Psoas muscle (tissue), 8 donors: ENCODE measurements around the gene PHF2. TPM values are rescaled to one million over a fixed set of nuclear protein-coding genes. Genes with fewer than 3 reads are reported as not detected.
A peak's percentile ranks its signal among the peaks of the same experiment; 100 is the strongest.

Source experiments
- ATAC-seq, 4 donors: fragments of 200-7000 bp; cut with Tn5 transposase; one replicate each; pipeline ENCODE4 v1.9.1; 2020; ENCODE audit warnings: moderate library complexity in 3 of 4, mild to moderate bottlenecking in 2 of 4
- DNase-seq, 2 donors: peaks; one replicate each; pipeline ENCODE4 v3.0.0-alpha.2; 2020
- H3K27ac ChIP-seq: fragments of 200-600 bp; one replicate; pipeline ENCODE4 v1.8.0; 2022
- H3K27me3 ChIP-seq, 3 donors: fragments of 200-600 bp in 1 of 3; one replicate each; pipeline versions ENCODE4 v1.6.1 to v1.8.0; 2013 to 2022; ENCODE audit warnings: low read length in 2 of 3, mild to moderate bottlenecking in 2 of 3, moderate library complexity in 1 of 3; ENCODE audit not compliant: insufficient read depth in 3 of 3
- H3K36me3 ChIP-seq, 2 donors: fragments of 200-600 bp in 1 of 2; one replicate each; pipeline versions ENCODE4 v1.6.1 to v1.8.0; 2013 to 2022; ENCODE audit warnings: low read depth in 1 of 2, mild to moderate bottlenecking in 1 of 2, moderate library complexity in 1 of 2; ENCODE audit not compliant: insufficient read depth in 1 of 2
- H3K4me1 ChIP-seq: fragments of 200-600 bp; one replicate; pipeline ENCODE4 v1.8.0; 2022
- H3K4me3 ChIP-seq: fragments of 200-600 bp; one replicate; pipeline ENCODE4 v1.8.0; 2022; ENCODE audit warnings: mild to moderate bottlenecking
- H3K9me3 ChIP-seq: fragments of 200-600 bp; one replicate; pipeline ENCODE4 v1.8.0; 2022
- CTCF ChIP-seq: fragments of 200-600 bp; IDR thresholded peaks from one replicate; pipeline ENCODE4 v1.8.0; 2022; ENCODE audit warnings: antibody characterized with exemption
- WGBS, 3 donors: extraction: QIAGEN DNeasy Blood & Tissue Kit; methylation state at CpG; one replicate each; pipeline versions ENCODE4 v1.1.6 to v1.1.7; 2013; 5-methylcytosine and 5-hydroxymethylcytosine counted together
- intact Hi-C, 2 donors: fragments of 100-400 bp; cut with DNase I; formaldehyde crosslinking; loops; one replicate each; pipeline versions ENCODE4 v1.11.0 to v1.14.2; 2022
- polyA plus RNA-seq, 3 donors: library from polyadenylated mRNA; stranded (reverse); fragments of 200-250 nt; gene quantifications; one replicate each; pipeline ENCODE4 v1.2.3, GENCODE V29; 2013
- total RNA-seq, 4 donors: library from RNA; stranded (reverse); fragmentation: NEBNext Ultra II Directional in 2 of 4; extraction: Animal tissue kit (Norgen Biotek cat#: 25700) in 2 of 4; gene quantifications; one replicate each; pipeline versions ENCODE4 v1.2.1 to v1.2.4, GENCODE V29; 2021 to 2023
- donor health status: healthy with polysubstance abuse.
- donor health status: DM: no; HTN: no; CAD: no; lungs with moderate emphysema.
- donor health status: Bipolar disorder and iron deficiency.
- donor health status: healthy.
- donor health status: DM: yes; HTN: yes; CAD: no.
- donor health status: DM: no; HTN: no; CAD: no.
- donor health status: DM: no; HTN: no; CAD: no.
- donor health status: DM: yes; HTN: yes; CAD: no.

Gene PHF2
- total and polyA plus RNA-seq, 7 donors, result 9.3 to 26.6 (median 19.1) TPM

- Histone ChIP-seq H3K4me1 (peaks cover 14% of the 10 kb centered on the region), H3K4me3 (no peak overlapping the region), H3K27me3 (no peaks in the 10 kb centered on the region), H3K9me3 (no peaks in the 10 kb centered on the region), H3K36me3 (no peaks in the 10 kb centered on the region), H3K27ac (no peak overlapping the region)
- 92 to 95% (median 93%) methylated on average over 8 of the region's 8 CpGs for WGBS, 3 donors
- no peak for DNase-seq
- intact Hi-C loops, result no loop called here
- no peak for ATAC-seq
- TF ChIP-seq CTCF, result no peak
Observed at GRCh38 chr9:93572636-93573515, 3.5 kb upstream of the PHF2 start.

DNA sequence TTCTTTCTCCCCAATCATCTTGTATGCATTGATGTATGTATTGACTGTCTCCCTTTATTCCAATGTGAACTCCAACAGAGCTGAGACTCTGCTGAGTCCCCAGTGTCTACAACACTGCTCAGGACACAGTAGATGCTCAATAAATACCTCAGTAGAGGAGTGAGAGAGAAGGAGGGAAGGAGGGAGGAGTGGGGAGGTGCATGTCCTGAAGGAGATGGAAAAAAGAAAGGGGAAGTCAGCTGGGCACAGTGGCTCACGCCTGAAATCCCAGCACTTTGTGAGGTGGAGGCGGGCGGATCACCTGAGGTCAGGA is 2.9 kb upstream of the PHF2 start:
- no peak overlapping the region for H3K4me3 ChIP-seq
- H3K36me3 ChIP-seq, result no peaks in the 10 kb centered on the region
- 94 to 97% (median 97%) methylated on average over 3 of the region's 3 CpGs for WGBS, 3 donors
- ATAC-seq (no peak), DNase-seq (no peak)
- intact Hi-C loops, result no loop called here
- H3K9me3 ChIP-seq, result no peaks in the 10 kb centered on the region
- peaks cover 20% of the 10 kb centered on the region for H3K4me1 ChIP-seq
- TF ChIP-seq CTCF, result no peak
- no peaks in the 10 kb centered on the region for H3K27me3 ChIP-seq
- no peak overlapping the region for H3K27ac ChIP-seq

- intact Hi-C loops, result no loop called here
- H3K36me3 ChIP-seq, result no peaks in the 10 kb centered on the region
- H3K4me3 ChIP-seq, result peak overlapping the region; percentile 88
- WGBS, 3 donors, result 82 to 84% (median 83%) methylated on average over 9 of the region's 9 CpGs
- DNase-seq (no peak), ATAC-seq (no peak)
- H3K9me3 ChIP-seq, result no peaks in the 10 kb centered on the region
- TF ChIP-seq CTCF, result no peak
- H3K27ac ChIP-seq, result no peak overlapping the region
- H3K27me3 ChIP-seq, result no peaks in the 10 kb centered on the region
- peaks cover 24% of the 10 kb centered on the region for H3K4me1 ChIP-seq
Observed at GRCh38 chr9:93574091-93574899, 2.1 kb upstream of the PHF2 start.

GRCh38 chr9:93574900-93575795 is 1.2 kb upstream of the PHF2 start:
- DNase-seq (no peak), ATAC-seq (peak; percentile 16 to 55 (median 33))
- Histone ChIP-seq H3K27ac (peak overlapping the region; percentile 86), H3K36me3 (no peaks in the 10 kb centered on the region), H3K4me3 (peak overlapping the region; percentile 88), H3K9me3 (no peaks in the 10 kb centered on the region), H3K27me3 (no peaks in the 10 kb centered on the region), H3K4me1 (peaks cover 32% of the 10 kb centered on the region)
- 23 to 29% (median 23%) methylated on average over 22 to 30 of the region's 30 CpGs for WGBS, 3 donors
- TF ChIP-seq CTCF, result no peak
- intact Hi-C loops, result no loop called here
